Activated CD8-positive, alpha-beta memory T cell treated with anti-CD3 and anti-CD28 coated beads for 4 hours (primary cell): ENCODE data around the gene SUN5.
"Not testable (repeated sequence)": the region's sequence is repeated elsewhere in the genome, so short reads cannot be mapped to it uniquely, and the experiment has no call there.

Experiments
- DNase-seq, 2 donors: peaks; one replicate each; pipeline ENCODE4 v3.0.0-alpha.2; 2020; ENCODE audit warnings: low read depth in 2 of 2

Gene SUN5

GRCh38 chr20:32965115-32965514 is 39.1 kb downstream of the SUN5 start:
- no peak for DNase-seq

DNA sequence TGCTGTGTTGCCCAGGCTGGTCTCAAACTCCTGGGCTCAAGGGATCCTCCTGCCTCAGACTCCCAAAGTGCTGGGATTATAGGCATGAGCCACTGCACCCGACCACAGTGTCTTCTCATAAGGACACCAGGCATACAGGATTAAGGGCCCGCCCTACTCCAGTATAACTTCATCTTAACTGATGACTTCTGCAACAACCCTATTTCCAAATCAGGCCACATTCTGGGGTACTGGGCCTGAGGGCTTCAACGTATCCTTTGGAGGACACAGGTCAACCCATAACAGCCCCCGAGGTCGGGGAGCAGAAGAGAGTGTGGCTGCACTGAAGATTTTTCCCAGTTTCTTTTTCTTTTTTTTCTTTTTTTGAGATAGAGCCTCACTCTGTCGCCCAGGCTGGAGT is 39.7 kb downstream of the SUN5 start:
- DNase-seq, result no peak

DNA sequence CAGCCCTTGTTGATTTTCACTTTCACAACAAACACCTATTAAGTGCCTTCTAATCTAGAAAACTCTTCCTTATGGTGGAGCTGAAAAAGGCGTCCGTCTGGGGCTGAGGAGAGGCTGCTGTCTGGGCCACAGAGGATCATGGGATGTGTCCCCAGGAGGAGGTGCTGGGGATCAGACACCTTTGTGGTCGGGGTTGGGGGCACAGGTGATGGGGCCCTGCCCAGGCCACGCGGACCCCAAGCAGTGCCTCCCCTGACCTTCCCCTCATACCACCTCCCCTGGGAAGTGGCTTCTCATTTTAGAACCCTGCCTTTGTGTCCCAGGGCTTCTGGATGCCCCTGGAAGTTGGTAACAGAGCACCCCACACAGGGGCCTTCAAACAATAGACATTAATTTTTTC is 41.1 kb downstream of the SUN5 start:
- DNase-seq, result no peak

GRCh38 chr20:32962646-32963045 is 41.6 kb downstream of the SUN5 start:
- not testable (repeated sequence) for DNase-seq

DNA sequence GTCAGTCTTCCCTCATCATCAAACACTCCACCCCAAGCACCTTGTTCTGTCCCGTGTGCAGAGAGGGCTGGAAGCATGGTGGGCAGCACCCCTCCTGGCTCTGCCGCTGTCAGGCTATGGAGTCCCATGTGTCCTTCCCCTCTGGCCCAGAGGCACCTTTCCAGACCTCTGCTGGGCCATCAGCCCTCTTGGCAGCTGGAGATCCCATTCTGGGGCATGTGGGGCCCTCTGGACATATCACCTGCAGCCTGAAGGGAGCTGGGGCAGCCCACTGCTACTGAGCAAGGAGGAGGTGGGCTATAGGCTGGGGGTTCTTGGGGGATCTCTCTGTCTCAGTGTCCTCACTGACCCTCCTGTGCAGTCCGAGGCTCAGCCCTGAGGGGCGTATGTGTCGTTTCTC is 42.2 kb downstream of the SUN5 start:
- no peak for DNase-seq

DNA sequence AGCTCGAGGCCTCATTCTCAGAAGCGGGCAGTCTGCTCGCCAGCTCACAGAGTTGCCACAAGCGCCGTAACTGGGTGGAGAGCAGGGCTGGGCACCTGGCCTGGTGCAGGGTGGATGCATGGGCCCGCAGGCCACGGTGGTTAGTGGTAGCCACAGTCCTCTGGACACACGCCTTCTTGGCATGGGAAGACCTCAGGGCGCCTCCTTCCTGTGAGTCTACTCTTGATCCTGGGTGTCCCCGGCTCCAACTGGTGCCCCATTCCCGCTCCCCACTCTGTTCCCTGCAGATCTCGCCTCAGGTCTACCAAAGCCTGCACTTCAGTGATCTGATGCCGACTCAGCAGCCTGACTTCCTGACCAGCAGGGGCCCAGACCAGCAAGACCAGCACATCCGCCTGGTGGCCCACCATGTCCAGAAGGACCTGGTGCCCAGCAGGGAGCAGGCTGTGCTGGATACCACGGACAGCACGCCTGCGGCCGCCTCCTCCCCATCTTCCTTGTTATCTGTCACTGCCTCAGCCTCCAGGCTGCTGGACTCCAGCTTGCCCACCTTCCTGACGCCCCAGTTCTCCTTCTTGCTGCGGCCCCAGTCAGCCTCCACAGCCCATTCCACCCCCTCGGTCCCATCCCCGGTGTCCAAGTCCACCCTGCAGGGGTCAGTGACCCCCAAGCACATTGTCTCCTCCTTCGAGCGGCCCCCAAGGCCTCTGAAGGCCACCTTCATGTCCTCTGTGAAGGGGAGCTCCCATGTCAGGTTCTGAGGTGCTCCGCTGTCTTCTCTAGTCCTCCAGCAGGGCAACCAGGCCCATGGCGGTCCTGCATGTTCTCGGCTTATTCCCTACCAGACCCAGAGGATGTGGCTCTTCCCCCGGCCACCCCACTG is 43.1 kb downstream of the SUN5 start:
- DNase-seq, result no peak

DNA sequence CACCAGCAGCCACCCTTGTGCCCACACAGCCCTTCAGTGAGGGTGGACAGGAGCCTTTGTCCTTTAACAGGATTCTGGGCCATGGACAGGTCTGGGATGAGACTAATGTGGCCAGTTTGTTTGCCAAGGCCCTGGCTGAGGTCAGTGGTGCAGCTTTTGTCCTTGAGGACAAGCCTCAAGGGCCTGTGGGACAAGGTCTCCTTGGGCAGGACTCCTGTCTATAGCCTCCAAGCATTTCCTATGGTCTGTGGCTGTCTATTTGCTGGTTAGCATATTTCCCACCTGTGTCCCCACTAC is 44.1 kb downstream of the SUN5 start:
- no peak for DNase-seq

- no peak for DNase-seq
Measured at GRCh38 chr20:32959351-32960221, 44.6 kb downstream of the SUN5 start.

DNA sequence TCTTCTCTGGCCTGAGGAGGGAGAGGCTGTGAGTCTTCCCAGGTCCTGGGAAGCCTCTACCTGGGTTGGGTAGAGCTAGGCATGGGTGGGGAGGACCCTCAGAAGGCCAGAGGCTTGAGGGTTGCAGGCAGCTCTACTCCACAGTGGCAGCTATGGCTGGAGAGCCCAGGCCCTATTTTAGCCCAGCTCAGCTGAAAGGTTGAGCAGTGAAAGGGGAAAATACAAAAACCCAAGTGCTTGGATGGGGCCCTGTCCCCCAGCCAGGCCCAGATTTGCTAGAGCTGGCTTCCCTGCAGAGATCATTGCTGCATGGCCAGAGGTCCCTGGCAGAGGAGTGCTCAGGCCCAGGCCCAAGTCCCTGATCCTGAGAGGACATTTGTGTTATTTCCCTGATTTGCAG is 45.7 kb downstream of the SUN5 start:
- no peak for DNase-seq

DNA sequence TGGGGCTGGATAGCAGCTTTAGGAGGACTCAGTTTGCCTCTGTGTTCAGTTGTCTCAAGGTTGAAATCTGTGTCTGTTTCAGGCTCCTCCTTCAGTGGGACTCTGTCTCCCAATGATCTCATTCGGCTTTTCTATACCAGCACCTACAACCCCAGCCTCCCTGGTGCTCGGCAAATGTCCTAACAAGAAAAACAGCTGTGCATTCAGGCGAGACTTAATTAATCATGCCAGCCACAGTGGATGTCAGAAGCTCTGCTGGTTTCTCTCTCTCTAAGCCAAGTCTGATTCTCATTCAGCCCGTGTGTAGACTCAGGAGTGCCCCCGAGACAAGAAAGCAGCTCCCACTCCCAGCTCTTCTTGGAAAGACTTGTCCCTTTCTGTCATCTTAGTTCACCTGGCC is 46.8 kb downstream of the SUN5 start:
- DNase-seq, result no peak

- not testable (repeated sequence) for DNase-seq
Measured at GRCh38 chr20:32950539-32950938, 53.7 kb downstream of the SUN5 start.

DNA sequence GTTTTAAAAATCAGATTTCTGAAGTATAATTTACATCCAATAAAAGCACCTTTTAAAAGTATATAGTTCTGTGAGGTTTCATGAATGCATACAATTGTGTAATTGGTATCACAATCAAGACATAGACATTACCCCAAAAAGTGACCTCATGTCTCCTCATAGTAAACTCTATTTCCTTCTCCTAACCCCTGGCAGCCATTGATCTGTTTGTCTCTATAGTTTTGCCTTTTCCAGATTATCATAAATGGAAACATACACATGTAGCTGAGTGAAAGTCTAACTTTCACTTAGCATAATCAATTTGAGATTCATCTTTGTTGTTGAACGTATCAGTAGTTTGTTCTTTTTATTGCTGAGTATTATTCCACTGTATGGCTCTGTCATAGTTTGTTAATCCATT is 57.6 kb downstream of the SUN5 start:
- DNase-seq, result no peak

DNA sequence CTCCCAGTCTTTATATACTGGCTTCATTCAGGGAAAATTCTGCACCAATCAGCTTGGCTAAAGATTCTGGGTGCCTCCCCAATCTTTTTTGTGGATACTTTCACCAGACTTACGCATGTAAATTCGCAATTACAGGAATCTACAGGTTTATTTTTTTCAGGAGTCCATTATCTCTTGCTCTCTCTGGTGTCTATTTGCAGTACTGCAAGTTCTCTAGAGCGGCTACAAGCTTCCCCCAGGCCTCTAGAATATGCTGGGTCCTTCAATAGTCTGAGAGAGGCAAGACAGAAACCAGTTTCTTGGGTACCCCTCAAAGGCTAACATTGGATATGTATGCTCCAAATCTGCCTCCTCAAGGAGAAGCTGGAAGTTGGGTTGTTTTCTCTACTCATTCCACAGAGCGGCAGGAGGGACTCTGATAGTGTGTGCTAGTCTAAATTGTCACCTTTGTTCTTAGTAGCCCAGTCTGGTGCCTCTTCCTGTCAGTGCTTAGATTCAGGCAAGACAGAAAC is 58.5 kb downstream of the SUN5 start:
- DNase-seq, result no peak

- no peak for DNase-seq
Measured at GRCh38 chr20:32943490-32944052, 60.7 kb downstream of the SUN5 start.

DNA sequence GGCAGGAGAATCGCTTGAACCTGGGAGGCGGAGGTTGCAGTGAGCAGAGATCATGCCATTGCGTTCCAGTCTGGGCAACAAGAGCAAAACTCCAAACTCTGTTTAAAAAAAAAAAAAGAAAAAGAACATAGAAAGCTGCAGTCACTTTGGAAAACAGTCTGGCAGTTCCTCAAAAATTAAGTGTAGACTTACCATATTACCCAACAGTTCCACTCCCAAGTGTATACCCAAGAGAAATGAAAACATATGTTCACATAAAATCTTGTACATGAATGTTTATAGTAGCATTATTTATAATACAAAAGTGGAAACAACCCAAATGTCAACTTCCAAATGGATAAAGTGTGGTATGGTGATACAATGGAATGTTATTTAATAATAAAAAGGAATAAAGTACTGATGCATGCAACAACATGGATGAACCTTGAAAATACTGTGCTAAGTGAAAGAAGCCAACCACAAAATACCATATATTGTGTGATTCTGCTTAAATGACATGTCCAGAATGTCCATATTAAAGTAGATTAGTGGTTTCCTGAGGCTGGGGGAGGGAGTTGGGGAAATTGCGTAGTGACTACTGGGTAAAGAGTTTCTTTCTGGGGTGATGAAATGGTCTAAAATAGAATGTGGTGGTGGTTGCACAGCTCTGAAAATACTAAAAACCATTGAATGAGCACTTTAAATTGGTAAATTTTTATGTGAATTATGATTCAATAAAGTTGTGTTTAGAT is 62.9 kb downstream of the SUN5 start:
- no peak for DNase-seq

DNA sequence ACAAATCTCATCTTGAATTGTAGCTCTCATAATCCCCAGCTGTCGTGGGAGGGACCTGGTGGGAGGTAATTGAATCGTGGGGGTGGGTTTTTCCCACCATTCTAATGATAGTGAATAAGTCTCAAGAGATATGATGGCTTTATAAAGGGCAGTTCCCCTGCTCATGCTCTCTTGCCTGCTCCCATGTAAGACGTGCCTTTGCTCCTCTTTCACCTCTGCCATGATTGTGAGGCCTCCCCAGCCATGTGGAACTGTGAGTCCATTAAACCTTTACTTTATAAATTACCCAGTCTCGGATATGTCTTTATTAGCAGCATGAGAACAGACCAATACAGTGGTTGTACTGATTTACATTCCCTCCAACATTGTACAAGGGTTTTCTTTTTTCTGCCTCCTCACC is 69.7 kb downstream of the SUN5 start:
- DNase-seq, result no peak
